Adrenal gland (tissue), 5 donors: Measurements from ENCODE around the gene TPCN1.

Experiments
- CTCF ChIP-seq, 6 experiments: fragments of 450-650 bp in 4 of 6; fragments of 200-600 bp in 2 of 6; sonication (generic) in 1 of 6; IDR thresholded peaks; 1 replicate in 5 of 6; 2 replicates in 1 of 6; pipeline versions ENCODE4 v1.5.1 to v1.8.0; 2016 to 2021; ENCODE audit warnings: antibody characterized with exemption in 6 of 6, mild to moderate bottlenecking in 2 of 6, moderate library complexity in 1 of 6
- POLR2A ChIP-seq, 2 donors: fragments of 450-650 bp; IDR thresholded peaks; one replicate each; pipeline ENCODE4 v1.6.1; 2017; ENCODE audit warnings: antibody characterized with exemption in 2 of 2, mild to moderate bottlenecking in 2 of 2, moderate library complexity in 1 of 2
- donor health status: DM: no; HTN: no; CAD: no.

- TF ChIP-seq CTCF (IDR thresholded peaks at IDR 0.05) (no peak), POLR2A (IDR thresholded peaks at IDR 0.05) (no peak)
These were observed 3.7 kb downstream of the TPCN1 start for GRCh38 chr12:113224955-113225354.
